GM19463 (cell line): ENCODE measurements around the gene FIGNL2.
"Not testable (repeated sequence)": the region's sequence is repeated elsewhere in the genome, so short reads cannot be mapped to it uniquely, and the experiment has no call there.

Source experiments
- ATAC-seq: cut with Tn5 transposase; IDR thresholded peaks from one replicate; pipeline ENCODE4 v1.9.1; 2021; ENCODE audit warnings: mild to moderate bottlenecking, moderate library complexity; ENCODE audit not compliant: unreplicated experiment

FIGNL2 gene

DNA sequence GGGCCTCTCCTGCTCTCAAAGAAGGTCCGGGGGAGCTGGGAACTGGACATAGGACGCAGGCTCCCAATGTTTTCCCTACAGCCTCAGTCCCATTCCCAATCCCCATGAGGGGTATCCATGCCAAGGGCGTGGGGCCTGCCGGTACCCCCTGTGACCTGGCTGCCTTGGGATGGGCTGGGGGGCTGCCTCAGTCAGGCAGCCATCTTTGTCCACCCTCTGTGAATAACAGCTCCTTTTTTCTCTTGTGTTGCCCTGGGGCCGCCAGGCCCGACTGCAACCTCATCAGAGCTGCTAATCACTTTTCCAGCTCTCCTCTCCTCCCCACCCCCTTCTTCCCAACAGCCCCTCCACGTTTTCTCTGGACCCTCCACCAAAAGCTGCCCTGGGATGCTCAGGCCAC, 11.2 kb downstream of the FIGNL2 start:
- no peak for ATAC-seq

DNA sequence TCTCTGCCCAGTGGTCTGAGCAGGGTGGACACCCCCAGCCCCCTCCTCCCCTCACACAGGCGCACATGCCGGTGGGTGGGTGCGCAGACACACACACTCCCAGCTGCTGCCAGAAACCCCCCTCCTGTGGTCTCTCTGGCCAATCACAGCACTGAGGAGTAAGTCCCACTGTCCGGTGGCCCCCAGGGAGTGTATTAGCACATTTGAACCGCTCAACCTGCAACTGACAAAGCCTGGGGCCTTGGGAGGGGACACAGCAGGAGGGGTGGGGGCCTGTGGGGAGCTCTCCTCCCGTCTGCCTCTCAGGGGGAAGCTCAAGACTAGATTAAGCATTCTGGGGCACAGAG, 11.7 kb downstream of the FIGNL2 start:
- no peak for ATAC-seq

- ATAC-seq: no peak
These were observed 12.3 kb downstream of the FIGNL2 start for GRCh38 chr12:51836041-51836826.

- no peak for ATAC-seq
These were observed 14.1 kb downstream of the FIGNL2 start for GRCh38 chr12:51834411-51834810.

- no peak for ATAC-seq
These were observed 14.9 kb downstream of the FIGNL2 start for GRCh38 chr12:51833448-51834227.

GRCh38 chr12:51832354-51833107, 16.0 kb downstream of the FIGNL2 start:
- ATAC-seq: no peak

DNA sequence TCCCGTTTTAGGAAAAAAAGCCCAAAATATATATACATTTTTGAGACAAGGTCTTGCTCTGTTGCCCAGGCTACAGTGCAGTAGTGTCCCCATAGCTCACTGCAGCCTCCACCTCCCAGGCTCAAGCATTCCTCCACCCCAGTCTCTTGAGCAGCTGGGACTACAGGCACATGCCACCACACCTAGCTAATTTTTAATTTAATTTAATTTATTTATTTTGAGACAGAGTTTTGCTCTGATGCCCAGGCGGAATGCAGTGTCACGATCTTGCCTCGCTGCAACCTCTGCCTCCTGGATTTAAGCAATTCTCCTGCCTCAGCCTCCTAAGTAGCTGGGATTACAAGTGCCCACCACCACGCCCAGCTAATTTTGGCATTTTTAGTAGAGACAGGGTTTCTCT, 16.7 kb downstream of the FIGNL2 start:
- ATAC-seq: not testable (repeated sequence)

DNA sequence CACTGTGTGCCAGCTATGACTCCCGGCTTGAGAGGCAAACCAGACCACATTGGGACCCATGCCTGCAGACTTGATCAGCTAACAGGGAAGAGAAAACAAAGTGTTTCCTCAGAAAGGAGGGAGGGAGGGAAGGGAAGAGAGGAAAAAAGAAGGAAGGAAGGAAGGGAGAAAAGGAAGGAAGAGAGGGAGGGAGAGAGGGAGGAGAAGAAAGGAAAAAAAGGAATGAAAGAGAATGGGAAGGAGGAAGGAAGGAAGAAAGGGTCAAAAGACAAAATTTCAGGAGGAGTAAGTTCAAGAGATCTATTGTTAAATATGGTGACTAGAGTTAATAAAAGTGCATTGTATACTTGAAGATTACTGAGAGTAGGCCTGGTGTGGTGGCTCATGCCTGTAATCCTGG, 18.9 kb downstream of the FIGNL2 start:
- ATAC-seq: no peak

DNA sequence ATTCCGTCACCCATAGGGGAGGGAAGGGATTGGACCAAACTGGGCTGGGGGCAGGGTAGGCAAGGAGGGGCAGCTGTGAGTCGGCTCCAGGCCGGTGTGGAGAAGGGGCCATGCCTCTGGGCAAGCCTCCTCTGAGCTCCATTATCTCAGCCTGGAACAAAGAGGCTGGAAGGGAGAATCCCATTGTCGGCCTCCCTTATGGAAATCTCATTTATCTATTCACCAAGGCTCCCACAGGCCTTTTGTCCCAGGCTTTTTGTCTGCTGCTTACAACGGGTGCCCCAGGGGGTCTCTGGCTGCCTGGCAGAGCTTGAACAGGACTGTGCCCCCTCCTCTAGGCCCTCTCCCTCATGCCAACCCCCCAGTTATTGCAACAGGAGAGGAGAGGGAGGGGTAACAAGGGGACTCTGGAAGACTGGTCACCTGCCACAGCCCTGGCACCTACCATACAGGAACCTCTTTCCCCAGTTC, 19.5 kb downstream of the FIGNL2 start:
- no peak for ATAC-seq

GRCh38 chr12:51827925-51828818, 20.3 kb downstream of the FIGNL2 start:
- ATAC-seq: no peak

- ATAC-seq: no peak
These were observed 21.6 kb downstream of the FIGNL2 start for GRCh38 chr12:51826881-51827280.

DNA sequence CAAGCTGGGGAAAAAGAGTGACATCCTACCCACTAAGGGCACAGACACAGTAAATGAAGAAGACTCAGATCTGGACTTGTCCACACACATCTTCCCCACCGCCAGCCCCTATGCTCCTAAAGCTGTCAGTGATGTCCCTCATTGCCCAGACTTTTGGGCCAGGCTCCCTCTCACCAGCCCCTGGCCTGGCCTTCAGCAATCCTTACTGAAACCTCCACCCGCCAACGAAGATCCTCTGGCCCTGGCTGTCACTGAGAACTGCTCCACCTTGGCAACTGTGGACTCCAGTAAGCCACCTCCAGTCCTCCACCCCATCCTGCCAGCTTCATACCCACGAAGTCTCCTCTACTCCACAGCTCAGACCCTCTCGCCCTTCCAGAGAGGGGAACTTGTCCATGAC, 23.3 kb downstream of the FIGNL2 start:
- ATAC-seq: no peak

DNA sequence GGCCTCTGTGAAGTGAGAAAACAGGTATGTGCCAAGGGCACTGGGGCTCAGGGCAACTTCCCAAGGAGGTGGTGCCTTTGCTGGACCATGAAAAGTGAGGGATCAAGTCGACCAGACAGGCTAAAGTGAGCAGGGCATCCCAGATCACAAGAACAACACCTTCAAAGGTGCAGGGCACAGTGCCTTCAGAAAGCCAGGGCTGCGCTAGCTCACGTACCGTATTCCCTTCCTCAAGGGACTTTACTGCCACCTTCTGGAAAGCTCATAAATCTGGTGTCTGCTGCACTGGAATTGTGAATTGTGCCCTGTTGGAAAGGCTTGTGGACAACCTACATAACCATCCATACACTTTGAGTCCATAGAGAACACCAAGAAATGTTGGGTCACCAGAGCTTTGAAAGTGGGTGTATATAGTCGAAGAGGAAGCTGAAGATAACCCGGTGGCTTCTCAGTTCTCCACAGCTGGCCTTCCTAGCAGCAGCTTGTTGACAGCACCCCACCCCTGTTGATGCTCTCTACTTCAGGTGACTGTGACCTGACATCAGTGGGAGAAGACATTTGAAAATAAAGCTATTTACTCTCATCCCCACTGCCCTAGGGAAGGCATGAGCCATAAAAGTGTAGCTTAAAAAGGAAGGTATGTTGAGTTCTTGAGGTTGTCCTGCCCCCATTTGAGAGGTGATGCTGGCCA, 24.5 kb downstream of the FIGNL2 start:
- no peak for ATAC-seq

DNA sequence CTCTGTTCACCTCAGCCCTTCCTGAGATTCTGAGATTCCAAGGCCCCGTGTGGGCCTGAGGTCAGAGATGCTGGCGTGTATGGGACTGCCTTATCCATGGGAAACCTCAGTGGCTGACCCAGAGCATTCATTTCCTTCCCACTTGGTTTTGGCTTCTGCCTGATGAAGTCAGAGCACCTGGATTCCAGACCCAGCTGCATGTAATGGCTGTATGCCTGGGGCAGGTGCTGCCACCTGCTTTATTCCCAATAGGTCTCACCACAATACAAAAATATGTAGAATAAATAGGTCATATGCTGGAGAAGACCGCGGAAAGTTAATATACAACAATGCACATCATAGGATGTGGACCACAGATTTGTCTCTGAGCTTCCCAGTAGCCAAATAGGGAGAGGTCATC, 25.6 kb downstream of the FIGNL2 start:
- no peak for ATAC-seq

DNA sequence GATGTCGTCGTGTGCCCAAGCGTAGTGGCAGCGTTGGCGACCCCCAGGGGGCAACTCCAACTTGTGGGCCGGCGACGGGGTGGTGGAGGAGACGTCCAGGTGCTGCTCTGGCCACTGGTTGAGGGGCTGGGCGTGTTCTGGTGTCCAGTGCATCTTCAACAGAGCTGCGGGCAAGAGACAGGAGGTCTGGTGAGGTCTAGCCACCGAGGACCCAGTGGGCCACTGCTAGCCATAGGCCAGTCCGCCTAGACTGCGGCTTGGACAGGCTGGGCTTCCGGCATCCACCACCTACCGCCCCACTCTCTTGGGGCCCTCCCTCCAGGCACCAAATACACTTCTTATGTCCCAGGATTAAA, 26.3 kb downstream of the FIGNL2 start:
- ATAC-seq: no peak

GRCh38 chr12:51821440-51822260, 26.9 kb downstream of the FIGNL2 start:
- no peak for ATAC-seq

GRCh38 chr12:51820526-51821439, 27.7 kb downstream of the FIGNL2 start:
- ATAC-seq: no peak
